ENCODE results near the gene TBRG4. TPM values are rescaled to one million over a fixed set of nuclear protein-coding genes. Genes with fewer than 3 reads are reported as not detected.
"Not testable (repeated sequence)": the region's sequence is repeated elsewhere in the genome, so short reads cannot be mapped to it uniquely, and the experiment has no call there.

The TBRG4 gene
- total RNA-seq, 1 experiment from 2014 or later: 139 TPM

DNA sequence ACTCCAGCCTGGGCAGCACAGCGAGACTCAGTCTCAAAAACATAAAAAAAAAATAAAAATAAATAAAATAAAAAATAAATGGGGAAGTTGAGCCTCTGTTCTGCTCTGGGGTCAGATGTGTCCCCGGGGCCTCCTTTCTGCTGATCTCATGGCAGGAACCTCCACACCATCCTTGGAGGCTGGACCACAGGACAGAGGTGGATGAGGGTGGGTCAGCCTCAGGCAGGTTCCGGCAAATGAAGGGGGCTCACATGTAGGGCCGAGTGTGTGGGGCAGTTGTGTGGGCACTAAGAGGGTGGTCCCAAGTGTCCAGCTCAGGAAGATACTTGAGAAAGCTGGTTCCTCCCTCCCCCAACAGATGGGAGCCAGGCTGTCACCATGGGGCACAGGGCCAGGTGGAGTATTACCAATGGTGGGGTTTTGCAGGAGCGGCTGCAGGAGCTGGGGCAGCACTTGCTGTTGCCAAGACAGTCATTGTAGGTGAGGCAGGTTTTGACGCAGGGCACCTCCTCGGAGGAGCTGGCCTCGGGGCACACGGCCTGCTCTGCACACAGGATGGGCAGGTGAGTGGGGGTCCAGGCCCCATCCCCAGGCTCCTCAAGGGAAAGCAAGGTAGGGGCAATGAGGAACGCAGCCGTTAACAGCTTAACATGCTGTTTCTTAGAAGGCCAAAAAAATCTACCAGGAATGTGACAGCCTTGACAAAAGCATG, 13.9 kb upstream of the TBRG4 start:
- DNase-seq (ENCODE audit: low read depth): no peak
- in situ Hi-C loops (cut with HindIII; ENCODE audit: low pct_unique_long_range_greater_than_20kb, low sequenced_read_pairs): no loop called here

DNA sequence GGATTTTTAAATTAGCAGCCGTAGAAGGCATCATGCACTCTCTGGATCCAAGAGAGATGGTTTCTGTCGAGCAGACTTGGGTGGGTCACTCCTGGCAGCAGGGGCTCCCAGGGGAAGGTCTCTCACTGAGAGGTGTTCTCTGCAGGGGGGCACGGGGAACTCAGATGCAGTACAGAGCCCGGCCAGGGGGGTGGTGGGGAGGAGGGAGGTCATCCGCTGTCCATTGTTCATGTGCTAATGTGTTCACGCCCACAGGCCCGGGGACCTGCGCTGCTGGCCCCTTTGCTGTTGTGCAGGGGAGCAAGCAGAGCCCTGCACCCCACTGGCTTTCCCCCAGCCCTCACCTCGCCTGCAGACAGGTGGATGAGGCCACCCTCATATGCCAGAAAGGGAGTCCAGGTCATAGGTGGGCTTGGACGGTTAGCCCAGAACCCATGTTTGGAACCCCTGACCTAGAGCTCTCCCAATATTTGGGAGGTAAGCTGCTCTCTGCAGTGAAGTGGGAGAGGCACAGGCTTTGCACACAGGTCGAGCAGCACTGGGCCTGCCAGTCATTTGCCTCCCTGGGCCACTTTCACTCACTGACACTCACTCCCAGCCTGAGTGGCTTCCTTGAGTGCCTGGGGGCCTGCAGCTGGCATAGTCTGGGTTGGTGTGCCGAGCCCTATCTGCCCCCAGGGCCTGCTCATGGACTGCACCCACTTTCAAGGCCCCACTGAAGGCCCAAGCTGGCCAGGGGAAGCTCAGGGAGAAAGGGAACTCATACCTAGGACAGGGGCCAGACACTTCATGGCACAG, 12.6 kb upstream of the TBRG4 start:
- no peak for DNase-seq (ENCODE audit: low read depth)
- in situ Hi-C loops (cut with HindIII; ENCODE audit: low pct_unique_long_range_greater_than_20kb, low sequenced_read_pairs): no loop called here

DNA sequence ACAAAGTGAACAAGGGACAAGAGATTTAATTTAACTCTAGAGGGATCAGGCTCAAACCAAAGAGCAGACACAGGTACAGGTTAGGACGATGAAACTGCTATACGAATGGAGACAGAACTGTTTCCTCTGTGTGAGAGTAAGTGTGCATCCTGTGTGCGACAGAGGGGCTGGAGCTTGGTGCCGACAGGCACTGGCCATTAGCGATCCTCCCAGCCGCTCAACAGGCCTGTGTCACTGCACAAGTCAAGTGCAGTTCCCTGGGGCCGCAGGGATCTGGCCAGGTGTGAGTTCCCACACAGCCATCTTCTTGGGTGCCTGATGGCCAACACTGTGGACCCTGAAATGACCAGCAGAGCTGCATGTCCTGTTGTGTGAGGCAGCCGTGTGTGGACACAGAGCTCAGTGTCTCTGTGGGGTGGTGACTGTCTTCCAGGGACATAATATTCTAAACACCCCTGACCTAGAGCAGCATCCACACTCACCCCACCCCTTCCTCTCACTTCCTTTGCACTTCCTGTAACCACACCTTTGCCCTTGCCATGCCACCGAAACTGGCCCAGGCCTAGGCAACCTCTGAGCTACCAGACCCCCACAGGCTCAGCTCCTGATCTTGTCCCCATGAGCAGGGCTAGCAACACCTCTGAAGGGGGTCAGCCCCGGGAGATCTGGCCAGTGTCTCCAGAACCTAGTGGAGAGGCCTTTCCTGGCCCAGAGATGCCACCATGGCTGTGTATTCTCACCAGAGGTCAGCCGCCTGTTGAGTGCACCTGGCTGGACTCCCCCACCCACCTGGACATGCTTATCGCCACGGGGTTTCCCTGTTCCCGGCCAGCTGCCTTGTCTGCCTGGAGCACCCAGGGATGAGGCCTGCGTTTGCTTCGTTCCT, 11.7 kb upstream of the TBRG4 start:
- in situ Hi-C loops (cut with HindIII; ENCODE audit: low pct_unique_long_range_greater_than_20kb, low sequenced_read_pairs): no loop called here
- no peak for DNase-seq (ENCODE audit: low read depth)

DNA sequence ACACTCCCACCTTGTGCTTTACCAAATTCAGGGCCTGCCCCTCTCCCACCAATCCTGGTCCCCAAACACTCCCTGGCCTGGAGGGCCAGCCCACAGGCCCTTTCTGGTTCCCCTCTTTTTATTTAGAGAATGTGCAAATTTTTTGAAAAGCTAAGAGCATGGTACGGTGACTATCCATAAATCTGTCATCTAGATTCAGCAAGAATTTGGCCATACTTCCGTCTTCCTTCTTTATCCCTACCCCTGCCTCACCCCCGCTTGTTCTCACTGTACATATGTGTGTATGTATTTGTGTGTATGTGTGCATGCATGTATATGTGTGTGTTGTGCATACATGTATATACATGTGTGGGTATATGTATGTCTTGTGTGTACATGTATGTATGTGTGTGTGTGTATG, 8.1 kb upstream of the TBRG4 start:
- in situ Hi-C loops (cut with HindIII; ENCODE audit: low pct_unique_long_range_greater_than_20kb, low sequenced_read_pairs): no loop called here

DNA sequence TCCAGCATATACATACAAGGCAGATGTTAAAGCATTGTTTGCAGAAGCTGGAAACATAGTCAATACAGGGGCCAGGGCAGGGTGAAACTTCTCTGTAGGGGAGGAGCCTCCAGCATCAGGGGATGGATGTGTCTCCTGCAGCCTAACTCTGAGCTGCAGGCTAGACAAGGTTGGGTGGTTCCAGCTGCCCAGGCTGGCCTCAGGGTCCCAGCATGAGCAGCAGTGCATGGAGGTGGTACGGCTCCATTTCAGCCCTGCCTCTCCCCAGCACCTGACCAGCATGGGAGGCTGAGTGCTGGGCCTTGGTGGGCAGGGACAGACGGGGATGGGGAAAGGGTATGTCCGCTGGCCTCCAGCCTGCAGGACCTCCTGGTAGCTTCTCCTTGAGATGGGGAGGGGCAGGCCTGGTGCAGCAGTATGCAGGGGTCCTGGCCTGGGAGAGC, 7.4 kb upstream of the TBRG4 start:
- no peak for DNase-seq (ENCODE audit: low read depth)
- in situ Hi-C loops (cut with HindIII; ENCODE audit: low pct_unique_long_range_greater_than_20kb, low sequenced_read_pairs): no loop called here

More for the DNA sequence above, 8.1 kb upstream of the TBRG4 start:
- no peak for DNase-seq (ENCODE audit: low read depth)

DNA sequence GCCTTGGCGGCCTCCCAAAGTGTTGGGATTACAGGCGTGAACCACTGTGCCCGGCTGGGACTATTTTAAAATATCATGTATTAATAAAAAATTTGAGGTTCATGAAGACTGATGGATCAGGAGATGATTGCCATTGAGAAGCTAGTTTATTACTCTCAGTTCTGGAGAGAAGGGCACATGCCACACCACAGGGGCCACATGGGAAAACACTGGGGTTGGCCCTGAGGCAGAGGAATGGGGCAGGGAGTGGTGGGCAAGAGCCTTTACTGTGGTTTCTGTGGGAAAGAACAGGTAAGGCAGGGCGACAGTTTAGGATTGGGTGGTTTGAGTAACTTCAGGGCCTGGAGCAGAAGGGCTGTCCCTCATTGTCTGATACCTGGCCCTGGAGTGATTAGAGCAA, 6.8 kb upstream of the TBRG4 start:
- in situ Hi-C loops (cut with HindIII; ENCODE audit: low pct_unique_long_range_greater_than_20kb, low sequenced_read_pairs): no loop called here
- no peak for DNase-seq (ENCODE audit: low read depth)

DNA sequence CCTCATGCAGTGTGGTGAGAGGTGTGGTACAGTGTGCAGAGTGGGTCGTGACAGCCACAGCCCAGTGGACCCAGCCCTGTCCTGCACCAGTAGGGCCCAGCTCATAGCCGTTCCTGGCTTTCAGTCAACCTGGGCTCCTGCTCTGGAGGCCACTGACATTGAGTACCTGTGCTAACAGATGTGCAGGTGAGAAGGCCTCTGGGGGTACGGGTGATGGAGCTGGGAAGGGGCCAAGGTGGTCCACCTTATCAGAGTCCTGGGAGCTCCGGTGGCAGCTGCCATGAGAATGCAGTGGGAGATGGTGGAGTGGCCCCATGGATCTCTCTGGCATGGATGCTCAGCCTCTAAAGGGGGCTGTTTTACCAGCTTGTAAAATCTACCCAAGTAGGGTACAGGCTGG, 6.1 kb upstream of the TBRG4 start:
- in situ Hi-C loops (cut with HindIII; ENCODE audit: low pct_unique_long_range_greater_than_20kb, low sequenced_read_pairs): no loop called here
- no peak for DNase-seq (ENCODE audit: low read depth)

DNA sequence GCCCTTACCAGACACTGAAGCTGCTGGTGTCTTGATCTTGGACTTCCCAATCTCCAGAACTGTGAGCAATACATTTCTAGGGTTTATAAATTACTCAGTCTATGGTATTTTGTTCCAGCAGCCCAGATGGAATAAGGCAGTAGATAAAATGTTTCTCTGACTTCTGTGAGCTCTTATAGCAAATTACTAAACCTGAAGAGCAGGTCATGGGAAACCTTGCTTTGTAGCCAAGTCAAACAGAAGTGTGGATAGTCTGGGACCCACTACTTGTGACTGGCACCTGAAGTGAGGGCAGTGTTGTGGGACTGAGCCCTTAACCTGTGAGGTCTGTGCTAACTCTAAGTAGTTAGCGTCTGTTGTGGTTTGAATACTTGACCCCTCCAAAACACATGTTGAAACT, 4.6 kb upstream of the TBRG4 start:
- no peak for DNase-seq (ENCODE audit: low read depth)
- in situ Hi-C loops (cut with HindIII; ENCODE audit: low pct_unique_long_range_greater_than_20kb, low sequenced_read_pairs): no loop called here

DNA sequence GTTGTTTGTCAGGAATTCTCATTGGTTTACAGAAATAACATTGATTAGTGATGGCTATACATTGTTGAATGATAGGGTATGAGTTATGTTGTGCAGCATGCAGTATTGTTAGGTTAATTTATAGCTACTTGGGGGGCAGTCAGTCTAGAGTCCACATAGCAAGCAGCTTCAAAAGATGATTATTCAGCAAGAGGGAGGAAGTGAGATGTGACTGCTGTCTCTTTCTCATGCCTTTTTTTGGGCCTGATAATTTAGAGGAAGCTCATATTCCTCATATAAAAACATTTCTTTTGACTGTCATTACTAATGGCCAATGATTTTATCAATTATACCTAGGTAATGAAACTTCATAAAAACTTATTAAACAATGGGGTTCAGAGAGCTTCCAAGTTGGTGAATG, 3.4 kb upstream of the TBRG4 start:
- DNase-seq (ENCODE audit: low read depth): no peak
- in situ Hi-C loops (cut with HindIII; ENCODE audit: low pct_unique_long_range_greater_than_20kb, low sequenced_read_pairs): no loop called here

DNA sequence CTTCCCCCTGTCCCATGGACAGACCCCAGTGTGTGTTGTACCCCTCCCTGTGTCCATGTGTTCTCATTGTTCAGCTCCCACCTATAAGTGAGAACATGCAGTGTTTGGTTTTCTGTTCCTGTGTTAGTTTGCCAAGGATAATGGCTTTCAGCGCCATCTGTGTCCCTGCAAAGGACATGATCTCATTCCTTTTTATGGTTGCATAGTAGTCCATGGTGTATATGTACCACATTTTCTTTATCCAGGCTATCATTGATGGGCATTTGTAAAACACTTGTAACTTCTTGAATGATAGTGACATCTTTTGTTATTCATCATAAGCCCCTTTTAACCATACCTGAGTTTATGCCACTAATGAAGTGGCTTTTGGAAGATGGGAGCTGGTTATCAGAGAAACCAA, 2.8 kb upstream of the TBRG4 start:
- DNase-seq (ENCODE audit: low read depth); in situ Hi-C loops (cut with HindIII; ENCODE audit: low pct_unique_long_range_greater_than_20kb, low sequenced_read_pairs): not testable (repeated sequence)

DNA sequence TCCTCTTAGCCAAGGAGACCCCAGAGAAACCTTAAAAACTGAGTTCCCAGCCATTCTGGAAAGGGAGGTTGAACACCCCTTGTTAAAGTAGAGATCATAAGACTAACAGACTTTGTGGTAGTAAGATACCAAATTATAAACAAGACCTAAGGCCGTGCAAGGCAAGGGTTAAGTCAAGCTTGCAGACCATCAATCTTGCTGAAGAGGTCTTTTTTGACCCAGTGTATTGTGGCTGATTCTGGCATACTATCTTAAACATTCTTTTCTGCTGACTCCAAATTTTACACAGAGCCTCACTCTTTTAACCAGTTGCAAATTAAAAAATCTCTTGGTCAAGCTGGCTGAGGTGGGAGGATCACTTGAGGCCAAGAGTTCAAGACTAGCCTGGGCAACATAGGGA, 1.2 kb upstream of the TBRG4 start:
- in situ Hi-C loops (cut with HindIII; ENCODE audit: low pct_unique_long_range_greater_than_20kb, low sequenced_read_pairs): no loop called here

DNA sequence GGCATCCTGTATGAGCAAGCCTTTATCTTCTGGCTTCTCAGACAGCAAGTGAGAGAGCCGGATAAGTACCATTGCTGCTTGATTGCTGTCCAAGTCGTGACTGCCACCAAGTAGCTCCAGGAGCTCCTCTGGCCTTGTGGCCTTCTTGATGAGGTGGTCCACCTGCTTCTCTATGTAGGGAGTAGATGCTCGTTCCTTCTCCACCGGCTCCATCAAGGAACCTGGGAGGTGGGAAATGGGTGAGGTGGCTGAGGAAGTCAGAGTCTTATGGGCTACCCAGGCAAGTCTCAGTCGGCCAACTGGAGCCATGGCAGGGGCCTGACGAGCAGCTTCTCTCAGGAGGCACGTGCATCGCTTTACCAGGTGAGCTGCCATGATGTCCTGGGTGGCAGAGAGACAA, 2.6 kb downstream of the TBRG4 start:
- in situ Hi-C loops (cut with HindIII; ENCODE audit: low pct_unique_long_range_greater_than_20kb, low sequenced_read_pairs): no loop called here
- no peak for DNase-seq (ENCODE audit: low read depth)

More for the DNA sequence above, 1.2 kb upstream of the TBRG4 start:
- no peak for DNase-seq (ENCODE audit: low read depth)

DNA sequence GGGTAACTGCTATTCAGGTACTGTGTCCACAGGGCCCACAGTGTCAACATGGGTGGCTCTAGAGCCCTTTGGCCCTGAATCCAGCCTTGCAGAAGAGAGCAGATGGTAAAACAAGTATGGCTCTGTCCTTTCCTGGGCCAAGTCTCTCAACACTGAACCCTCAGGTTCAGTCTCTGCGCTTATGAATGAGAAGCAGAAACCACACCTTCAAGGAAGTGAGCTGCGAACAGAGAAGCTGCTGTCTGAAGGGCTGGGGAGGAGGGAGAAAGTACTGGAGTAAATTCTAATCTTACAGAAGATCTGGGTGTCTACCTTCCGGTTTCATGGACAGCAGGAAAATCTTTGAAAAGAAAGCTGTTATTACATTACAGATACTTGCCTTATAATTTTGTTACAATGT, 4.1 kb downstream of the TBRG4 start:
- in situ Hi-C loops (cut with HindIII; ENCODE audit: low pct_unique_long_range_greater_than_20kb, low sequenced_read_pairs): no loop called here
- no peak for DNase-seq (ENCODE audit: low read depth)

DNA sequence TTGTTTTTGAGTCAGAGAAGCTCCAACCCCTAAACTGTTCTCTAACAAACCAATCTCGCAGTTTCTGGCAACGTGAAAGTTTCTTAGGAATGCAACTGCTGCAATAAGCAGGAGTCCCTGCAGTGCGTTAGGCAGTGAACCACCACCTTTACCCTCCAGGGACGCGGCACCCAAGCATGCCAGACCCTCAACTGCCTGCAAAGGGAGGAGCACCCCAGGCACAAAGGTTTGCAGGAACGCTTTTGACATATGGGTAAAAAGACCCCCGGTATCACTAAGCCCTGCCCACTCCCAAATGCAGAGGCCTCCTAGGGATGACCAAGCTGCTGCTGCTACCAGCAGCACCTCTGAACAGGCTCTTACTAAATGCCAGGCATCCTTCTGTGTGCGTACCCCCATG, 4.7 kb downstream of the TBRG4 start:
- no peak for DNase-seq (ENCODE audit: low read depth)
- in situ Hi-C loops (cut with HindIII; ENCODE audit: low pct_unique_long_range_greater_than_20kb, low sequenced_read_pairs): no loop called here

DNA sequence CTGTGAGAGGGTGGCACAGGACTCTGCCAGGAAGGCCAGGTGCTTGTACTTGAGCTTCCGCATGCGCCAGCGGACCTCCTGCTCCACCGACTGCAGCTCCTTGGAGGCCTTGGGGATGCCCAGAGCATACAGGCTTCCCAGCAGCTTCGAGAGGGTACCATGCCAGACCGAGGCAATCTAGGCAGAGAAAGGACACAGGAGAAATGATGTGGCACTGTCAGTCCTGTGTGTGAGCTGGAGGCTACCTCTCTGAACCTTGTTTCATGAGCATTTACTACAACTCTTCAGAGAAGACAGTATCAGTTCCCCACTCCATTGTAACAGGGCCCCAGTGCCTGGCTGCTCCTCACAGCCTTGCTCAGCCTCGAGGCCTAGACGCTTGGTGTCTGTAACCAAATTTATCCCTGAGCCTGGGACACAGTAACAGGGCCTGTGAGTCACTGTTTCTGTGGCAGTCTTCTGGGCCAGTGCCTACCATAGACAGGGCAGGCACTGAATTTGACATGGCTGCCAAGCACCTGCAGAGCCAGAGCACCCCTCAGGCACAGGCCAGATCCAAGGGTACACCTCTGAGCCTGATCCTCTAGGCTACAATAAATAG, 5.8 kb downstream of the TBRG4 start:
- in situ Hi-C loops (cut with HindIII; ENCODE audit: low pct_unique_long_range_greater_than_20kb, low sequenced_read_pairs): no loop called here
- DNase-seq (ENCODE audit: low read depth): no peak

DNA sequence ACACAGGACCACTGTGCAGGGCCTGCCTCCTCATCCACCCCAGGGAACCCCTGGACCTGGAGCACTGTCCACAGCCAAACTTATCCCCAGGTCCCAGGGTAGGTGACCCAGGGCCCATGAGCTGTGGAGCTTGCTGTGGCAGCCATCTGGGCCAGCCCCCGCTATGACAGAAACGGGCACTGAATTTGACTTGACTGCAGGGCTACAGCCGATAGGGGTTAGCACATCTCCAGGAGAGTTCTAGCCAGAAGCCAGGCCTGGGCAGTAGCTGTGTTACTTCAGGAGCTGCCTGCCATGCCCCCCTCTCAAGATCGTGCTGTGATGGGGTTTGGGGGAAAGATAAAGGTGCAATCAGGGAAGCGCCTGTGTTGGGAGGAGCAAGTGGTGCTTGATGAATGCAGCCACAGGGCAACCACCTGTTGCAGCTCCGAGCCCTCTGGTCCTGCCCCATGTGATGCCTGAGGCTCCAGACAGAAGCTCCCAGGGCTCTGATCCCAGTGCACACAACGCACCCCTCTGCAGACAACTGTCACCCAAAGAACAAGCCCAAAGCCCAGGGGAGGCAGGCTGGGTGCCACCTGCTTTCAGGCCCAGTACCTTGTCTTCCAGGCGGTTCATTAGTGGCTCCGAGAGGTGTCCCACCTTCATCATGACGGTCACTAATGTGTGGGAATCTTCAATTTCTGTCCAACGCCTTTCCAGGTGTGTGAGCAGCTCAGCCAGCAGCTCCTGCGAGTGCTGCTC, 6.5 kb downstream of the TBRG4 start:
- in situ Hi-C loops (cut with HindIII; ENCODE audit: low pct_unique_long_range_greater_than_20kb, low sequenced_read_pairs): no loop called here
- no peak for DNase-seq (ENCODE audit: low read depth)

DNA sequence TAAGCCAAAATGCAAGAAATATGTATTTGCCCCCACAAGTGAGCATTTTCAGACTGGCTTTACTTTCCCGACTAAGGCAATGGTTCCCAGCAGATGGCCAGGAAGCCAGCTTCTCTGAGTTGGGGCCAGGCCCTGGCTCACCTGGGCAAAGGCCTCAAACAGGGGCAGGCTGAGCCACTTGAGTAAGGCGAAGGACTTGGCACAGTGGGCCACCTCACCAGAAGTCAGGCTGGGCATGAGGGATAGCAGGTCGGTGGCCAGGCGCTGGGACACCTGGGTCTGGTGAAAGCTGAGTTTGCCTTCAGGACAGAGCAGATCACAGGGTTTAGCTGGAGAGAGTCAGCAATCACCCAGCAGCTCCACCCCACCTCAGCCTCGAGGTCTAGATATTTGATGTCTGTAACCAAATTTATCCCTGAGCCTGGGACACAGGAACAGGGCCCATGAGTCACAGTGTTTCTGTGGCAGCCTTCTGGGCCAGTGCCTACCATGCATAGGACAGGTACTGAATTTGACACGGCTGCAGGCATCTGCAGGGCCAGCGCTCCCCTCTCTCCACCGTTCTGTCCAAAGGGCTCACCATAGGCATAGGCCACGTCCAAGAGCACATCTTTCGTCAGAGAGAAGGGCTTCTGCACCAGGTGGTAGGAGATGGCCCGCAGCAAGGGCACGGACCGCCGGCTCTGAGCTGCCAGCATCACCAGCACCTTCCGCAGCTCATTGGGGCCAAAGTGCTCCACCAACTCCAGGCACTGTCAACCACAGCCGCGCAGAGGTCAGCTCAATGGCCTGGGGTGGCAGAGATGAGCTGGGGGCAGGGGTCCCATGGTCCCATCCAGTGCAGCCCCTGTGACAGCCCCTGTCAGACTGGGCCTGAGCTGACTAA, 7.3 kb downstream of the TBRG4 start:
- in situ Hi-C loops (cut with HindIII; ENCODE audit: low pct_unique_long_range_greater_than_20kb, low sequenced_read_pairs): no loop called here
- DNase-seq (ENCODE audit: low read depth): no peak

All from Caki2 (cell line).